ENCODE data around the gene MGME1.
A peak's percentile ranks its signal among the peaks of the same experiment; 100 is the strongest.

The MGME1 gene

DNA sequence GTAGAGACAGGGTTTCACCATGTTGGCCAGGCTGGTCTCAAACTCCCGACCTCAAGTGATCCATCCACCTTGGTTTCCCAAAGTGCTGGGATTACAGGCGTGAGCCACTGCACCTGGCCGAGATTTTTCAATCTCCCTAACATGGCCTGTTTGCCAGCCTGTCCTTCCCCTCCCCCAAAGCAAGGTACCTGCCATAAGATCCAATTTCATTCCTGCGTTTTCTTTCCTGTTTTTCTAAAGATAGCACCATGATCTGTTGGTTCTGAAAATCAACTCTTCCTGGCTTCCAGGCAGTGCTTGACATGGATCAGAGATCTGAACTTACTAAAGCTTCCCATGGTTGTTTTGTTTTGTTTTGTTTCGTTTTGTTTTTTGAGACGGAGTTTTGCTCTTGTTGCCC, 7.5 kb downstream of the MGME1 start:
- Mint-ChIP-seq H3K9me3 (no peaks in the 10 kb centered on the region), H3K27me3 (no peaks in the 10 kb centered on the region), H3K36me3 (peaks cover 15% of the 10 kb centered on the region), H3K27ac (no peak overlapping the region), H3K4me3 (no peak overlapping the region), H3K4me1 (peaks cover 20% of the 10 kb centered on the region)
- ATAC-seq (ENCODE audit: low read depth) (no peak), DNase-seq (ENCODE audit: low spot score in 2 of 2) (no peak)

DNA sequence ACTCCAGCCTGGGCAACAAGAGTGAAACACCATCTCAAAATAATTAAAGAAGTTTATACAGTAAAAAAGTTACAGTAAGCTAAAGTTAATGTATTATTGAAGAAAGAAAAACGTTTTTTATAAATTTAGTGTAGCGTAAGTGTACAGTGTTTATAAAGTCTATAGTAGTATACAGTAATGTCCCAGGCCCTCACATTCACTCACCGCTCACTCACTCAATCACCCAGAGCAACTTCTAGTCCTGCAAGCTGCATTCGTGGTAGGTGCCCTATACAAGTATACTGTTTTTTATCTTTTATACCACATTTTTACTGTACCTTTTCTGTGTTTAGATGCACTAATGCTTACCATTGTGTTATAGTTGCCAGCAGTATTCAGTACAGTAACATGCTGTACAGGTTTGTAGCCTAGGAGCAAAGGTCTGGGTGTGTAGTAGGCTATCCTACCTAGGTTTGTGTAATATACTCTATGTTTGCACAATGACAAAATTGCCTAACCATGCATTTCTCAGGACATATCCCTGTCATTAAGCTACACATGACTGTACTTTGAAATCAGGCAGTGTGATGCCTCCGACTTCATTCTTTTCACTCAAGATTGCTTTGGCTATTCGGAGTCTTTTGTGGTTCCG, 16.7 kb downstream of the MGME1 start:
- DNase-seq (ENCODE audit: low spot score in 2 of 2) (no peak), ATAC-seq (ENCODE audit: low read depth) (no peak)
- no peaks in the 10 kb centered on the region for H3K9me3 Mint-ChIP-seq
- no peaks in the 10 kb centered on the region for H3K27me3 Mint-ChIP-seq
- no peak overlapping the region for H3K27ac Mint-ChIP-seq
- peaks cover 18% of the 10 kb centered on the region for H3K36me3 Mint-ChIP-seq
- peaks cover 6% of the 10 kb centered on the region for H3K4me1 Mint-ChIP-seq
- H3K4me3 Mint-ChIP-seq, result no peak overlapping the region

DNA sequence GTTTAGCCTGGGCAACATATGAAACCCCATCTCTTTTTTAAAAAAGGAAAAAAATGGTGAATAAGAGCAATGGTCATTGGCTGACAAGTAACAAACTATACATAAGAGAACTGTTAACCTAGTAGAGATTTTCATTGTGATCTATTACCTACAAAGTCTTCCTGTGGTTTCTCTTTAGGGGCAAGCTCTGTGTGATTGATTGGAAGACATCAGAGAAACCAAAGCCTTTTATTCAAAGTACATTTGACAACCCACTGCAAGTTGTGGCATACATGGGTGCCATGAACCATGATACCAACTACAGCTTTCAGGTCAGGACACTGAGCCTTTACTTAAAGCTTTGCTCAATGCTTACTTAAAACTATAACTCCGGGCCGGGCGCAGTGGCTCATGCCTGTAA, 19.2 kb downstream of the MGME1 start:
- H3K4me3 Mint-ChIP-seq, result no peak overlapping the region

DNA sequence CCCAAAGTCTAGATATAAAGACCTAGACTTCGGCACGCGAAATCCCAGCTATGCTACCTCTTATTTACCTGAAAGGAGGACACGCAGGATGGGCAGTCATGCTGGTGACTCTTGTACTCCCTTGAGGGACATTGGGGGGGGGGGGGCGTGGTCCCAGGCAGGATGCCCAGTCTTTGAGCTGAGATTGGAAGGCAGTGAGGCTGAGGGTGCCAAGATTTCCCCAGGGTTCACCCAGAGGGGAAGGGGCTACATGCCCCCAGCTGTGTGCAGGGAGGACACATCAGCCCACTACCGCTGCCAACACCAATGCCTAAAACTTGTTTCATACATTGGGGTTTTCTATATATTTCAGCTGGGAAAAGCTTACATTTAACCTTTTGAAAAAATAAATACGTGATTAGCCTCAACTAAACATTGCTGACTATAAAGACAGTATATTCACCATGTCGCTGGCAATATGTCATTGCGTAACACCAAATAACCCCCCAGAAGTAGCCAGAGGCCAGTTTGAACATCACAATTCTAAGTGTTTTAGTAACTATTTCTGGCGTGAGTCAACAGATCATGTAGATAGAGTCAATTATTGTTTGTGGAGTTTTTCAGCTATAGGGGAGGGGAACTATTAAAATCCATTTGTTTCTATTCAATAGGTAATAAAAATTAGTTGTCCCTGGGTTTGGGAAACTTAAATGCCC, 21.6 kb downstream of the MGME1 start:
- no peaks in the 10 kb centered on the region for H3K27me3 Mint-ChIP-seq
- DNase-seq (ENCODE audit: low spot score in 2 of 2) (no peak), ATAC-seq (ENCODE audit: low read depth) (no peak)
- no peaks in the 10 kb centered on the region for H3K9me3 Mint-ChIP-seq
- peaks cover 12% of the 10 kb centered on the region for H3K36me3 Mint-ChIP-seq
- no peak overlapping the region for H3K4me3 Mint-ChIP-seq
- no peak overlapping the region for H3K27ac Mint-ChIP-seq
- peaks cover 5% of the 10 kb centered on the region for H3K4me1 Mint-ChIP-seq

More for the DNA sequence above, 19.2 kb downstream of the MGME1 start:
- Mint-ChIP-seq H3K27me3 (no peaks in the 10 kb centered on the region), H3K9me3 (no peaks in the 10 kb centered on the region), H3K4me1 (peaks cover 6% of the 10 kb centered on the region), H3K27ac (peak overlapping the region; percentile 73), H3K36me3 (peaks cover 12% of the 10 kb centered on the region)
- no peak for DNase-seq (ENCODE audit: low spot score in 2 of 2)
- no peak for ATAC-seq (ENCODE audit: low read depth)

DNA sequence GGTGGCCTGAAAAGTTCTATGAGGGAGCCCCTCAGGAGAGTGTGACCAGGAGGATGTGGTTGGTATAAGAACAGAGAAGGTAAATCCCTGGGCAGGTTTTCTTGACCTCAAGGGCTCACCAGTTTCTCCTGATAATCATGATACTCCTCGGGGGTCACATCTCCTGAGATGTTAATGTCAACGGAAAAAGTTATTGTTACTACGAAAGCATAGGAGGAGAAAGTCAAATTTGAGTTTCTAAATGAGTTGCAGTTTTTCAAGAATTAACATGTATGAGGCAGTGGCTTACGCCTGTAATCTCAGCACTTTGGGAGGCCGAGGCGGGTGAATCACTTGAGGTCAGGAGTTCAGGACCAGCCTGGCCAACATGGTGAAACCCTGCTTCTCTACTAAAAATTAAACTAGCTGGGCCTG, 23.4 kb downstream of the MGME1 start:
- ATAC-seq (ENCODE audit: low read depth) (no peak), DNase-seq (ENCODE audit: low spot score in 2 of 2) (no peak)
- Mint-ChIP-seq H3K36me3 (peaks cover 12% of the 10 kb centered on the region), H3K4me1 (peaks cover 9% of the 10 kb centered on the region), H3K27me3 (no peaks in the 10 kb centered on the region), H3K27ac (peak overlapping the region; percentile 74), H3K4me3 (peak overlapping the region; percentile 14), H3K9me3 (no peaks in the 10 kb centered on the region)

DNA sequence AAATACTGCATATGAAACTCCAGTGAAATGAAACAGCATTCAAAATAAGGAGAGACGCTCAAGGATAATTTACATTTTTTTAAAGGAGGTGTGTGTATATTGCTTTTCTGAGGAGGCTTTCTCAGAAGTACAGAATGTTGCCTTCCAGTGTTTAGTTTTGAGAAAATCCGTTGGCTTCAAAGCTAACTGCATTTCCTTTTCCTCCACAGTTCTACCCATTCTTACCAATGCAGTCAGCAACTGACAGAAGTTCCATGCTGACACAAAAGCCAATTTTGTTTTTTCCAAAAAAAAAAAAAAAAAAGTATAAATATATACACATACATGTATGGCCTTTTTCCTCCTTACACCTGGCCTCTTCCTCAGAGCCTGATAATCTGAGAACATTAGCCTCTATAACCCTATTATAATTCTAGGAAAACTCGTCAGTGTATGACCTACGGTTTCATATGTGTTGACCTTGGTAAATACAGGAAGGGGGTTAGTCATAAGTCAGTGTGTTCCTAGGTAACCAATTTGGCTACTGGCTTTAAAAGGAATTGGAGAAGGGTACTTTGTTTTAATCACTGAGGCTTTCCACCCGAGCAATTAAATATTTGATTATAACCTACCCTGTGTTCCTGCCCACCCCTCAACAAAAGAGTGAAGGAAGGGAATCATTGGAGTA, 24.2 kb downstream of the MGME1 start:
- H3K27ac Mint-ChIP-seq, result peak overlapping the region; percentile 74
- no peak for ATAC-seq (ENCODE audit: low read depth)
- no peak overlapping the region for H3K4me3 Mint-ChIP-seq

DNA sequence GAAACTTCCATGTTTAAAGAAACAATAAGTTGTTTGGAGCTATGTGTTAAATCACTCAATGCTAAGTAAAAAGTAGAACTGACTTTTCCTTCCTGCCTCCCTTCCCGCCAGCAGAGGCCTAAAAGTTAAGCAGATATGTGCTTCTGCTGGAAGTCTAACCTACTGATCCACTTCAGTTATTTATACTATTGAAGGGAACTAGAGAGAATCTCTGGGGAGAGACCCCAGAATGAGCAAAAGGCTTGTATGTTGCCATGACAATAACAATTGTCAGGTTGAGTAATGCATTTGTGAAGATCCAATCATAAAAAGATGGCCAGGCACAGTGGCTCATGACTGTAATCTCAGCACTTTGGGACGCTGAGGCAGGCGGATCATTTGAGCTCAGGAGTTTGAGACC, 24.7 kb downstream of the MGME1 start:
- no peak overlapping the region for H3K4me3 Mint-ChIP-seq
- H3K36me3 Mint-ChIP-seq, result peaks cover 8% of the 10 kb centered on the region
- DNase-seq (ENCODE audit: low spot score in 2 of 2), result no peak
- peaks cover 9% of the 10 kb centered on the region for H3K4me1 Mint-ChIP-seq
- no peak overlapping the region for H3K27ac Mint-ChIP-seq
- no peaks in the 10 kb centered on the region for H3K9me3 Mint-ChIP-seq
- no peaks in the 10 kb centered on the region for H3K27me3 Mint-ChIP-seq
- ATAC-seq (ENCODE audit: low read depth), result no peak

More for the DNA sequence above, 24.2 kb downstream of the MGME1 start:
- no peak for DNase-seq (ENCODE audit: low spot score in 2 of 2)
- no peaks in the 10 kb centered on the region for H3K27me3 Mint-ChIP-seq
- H3K9me3 Mint-ChIP-seq, result no peaks in the 10 kb centered on the region
- peaks cover 8% of the 10 kb centered on the region for H3K36me3 Mint-ChIP-seq
- H3K4me1 Mint-ChIP-seq, result peaks cover 9% of the 10 kb centered on the region

DNA sequence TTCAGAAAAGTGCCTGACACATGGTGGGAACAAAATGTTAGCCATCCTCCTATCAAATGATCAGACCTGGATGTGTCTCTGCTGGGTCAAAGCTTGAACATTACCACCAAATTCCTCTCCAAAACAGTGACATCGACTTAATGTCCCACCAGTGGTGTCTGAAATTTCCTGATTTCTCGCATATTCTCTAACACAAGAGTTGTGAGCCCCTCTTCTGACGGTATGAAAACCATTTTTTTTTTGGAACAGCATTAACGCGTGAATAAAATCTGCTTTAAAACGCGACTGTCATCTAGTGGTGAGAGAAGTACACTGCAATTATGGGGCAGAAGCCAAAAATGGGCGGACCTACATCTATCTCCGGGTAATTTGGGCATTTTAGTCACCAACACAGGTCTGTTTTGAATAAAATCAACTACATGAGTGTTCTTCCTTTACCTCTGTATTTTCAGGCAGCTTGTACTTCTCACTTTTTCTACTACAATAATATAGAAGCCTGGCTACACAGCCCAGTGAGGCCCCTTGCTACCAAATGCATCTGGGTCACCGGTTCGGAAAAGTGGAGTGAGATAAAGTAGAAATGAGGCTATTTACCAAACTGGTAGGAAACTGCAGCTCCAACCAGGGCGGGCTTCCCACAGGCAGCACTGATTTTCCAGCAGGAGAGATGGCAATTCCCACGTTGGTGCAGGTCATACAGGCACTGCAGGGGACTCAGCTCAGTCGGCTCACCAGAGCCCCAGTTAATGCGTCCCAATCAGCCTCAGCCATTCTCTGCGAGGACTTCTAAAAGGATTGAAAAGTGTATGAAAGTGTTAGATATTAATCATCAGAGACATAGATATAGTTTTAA, 27.4 kb downstream of the MGME1 start:
- Mint-ChIP-seq H3K27ac (no peak overlapping the region), H3K4me3 (no peak overlapping the region), H3K4me1 (peaks cover 9% of the 10 kb centered on the region), H3K36me3 (no peaks in the 10 kb centered on the region), H3K9me3 (no peaks in the 10 kb centered on the region), H3K27me3 (peaks cover 2% of the 10 kb centered on the region)
- ATAC-seq (ENCODE audit: low read depth), result peak; percentile 82
- peak; percentile 45 to 62 for DNase-seq (ENCODE audit: low spot score in 2 of 2)

DNA sequence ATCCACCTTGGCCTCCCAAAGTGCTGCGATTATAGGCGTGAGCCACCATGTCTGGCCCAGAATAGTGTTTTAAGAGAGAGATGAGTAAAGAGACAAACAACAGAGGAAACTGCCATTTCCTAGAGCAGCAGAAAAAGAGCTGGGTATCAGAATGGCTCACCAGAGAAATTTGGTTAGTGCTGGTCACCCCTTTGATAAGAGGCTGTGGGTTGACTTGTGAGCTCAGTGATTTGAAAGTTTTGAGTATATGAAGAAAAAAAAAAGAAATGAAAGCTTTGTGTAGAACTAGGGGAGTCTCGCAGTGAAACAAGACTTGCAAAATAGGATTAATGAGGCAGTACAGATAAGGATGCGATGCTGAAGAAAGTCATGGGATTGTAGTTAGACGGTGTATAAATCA, 29.6 kb downstream of the MGME1 start:
- Mint-ChIP-seq H3K36me3 (no peaks in the 10 kb centered on the region), H3K27me3 (peaks cover 2% of the 10 kb centered on the region), H3K27ac (no peak overlapping the region), H3K4me1 (peaks cover 4% of the 10 kb centered on the region), H3K9me3 (no peaks in the 10 kb centered on the region), H3K4me3 (no peak overlapping the region)
- DNase-seq (ENCODE audit: low spot score in 2 of 2), result no peak
- no peak for ATAC-seq (ENCODE audit: low read depth)

DNA sequence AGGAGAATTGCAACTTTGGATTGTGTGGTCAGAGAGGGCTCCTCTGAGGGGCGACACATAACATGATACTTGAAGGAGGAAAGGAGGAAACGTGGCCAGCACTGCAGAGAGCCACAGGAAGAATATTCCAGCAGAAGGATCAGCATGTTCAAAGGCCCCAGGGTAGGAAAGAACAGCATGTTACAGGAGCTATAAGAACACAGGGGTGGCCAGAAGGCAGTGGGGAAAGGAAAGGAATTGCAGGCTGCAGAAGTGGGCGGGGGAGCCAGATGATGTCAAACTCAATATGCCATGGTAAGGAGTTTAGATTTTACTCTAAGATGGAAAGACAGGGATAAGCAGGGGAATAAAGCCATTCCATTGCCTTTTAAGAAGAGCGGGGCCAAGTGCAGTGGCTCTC, 30.7 kb downstream of the MGME1 start:
- Mint-ChIP-seq H3K27ac (no peak overlapping the region), H3K9me3 (no peaks in the 10 kb centered on the region), H3K4me1 (peaks cover 10% of the 10 kb centered on the region), H3K27me3 (peaks cover 2% of the 10 kb centered on the region), H3K36me3 (no peaks in the 10 kb centered on the region), H3K4me3 (no peak overlapping the region)
- ATAC-seq (ENCODE audit: low read depth), result no peak
- DNase-seq (ENCODE audit: low spot score in 2 of 2), result no peak

DNA sequence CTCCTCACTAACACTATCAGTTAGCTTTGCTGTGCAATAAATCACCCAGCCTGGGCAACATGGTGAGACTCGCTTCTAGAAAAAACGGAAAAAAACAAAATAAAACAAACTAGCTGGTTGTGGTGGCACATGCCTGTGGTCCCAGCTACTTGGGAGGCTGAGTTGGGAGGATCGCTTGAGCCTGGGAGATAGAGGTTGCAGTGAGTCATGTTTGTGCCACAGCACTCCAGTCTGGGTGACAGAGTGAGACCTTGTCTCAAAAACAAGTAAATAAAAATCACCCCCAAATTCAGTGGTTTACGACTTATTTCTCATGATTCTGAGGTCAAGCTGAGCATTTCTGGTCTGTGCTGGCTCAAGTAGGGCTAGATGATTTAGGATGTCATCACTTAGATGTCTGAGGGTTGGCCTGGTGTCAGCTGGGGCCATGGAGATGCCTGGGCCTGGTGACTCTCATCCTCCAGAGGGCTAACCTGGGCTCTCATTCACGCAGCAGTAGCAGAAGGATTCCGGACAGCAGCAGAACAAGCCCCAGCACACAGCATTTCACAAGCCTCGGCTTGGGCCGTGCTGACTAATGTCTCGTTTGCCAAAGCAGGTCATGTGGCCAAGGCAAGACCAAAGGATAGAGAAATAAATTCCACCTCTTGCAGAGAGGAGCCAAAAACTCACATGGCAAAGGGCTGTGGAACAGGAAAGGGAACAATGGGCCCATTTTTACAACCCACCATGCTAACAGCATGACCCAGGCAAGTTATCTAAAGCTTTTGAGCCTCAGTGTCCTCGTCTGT, 32.5 kb downstream of the MGME1 start:
- H3K36me3 Mint-ChIP-seq, result no peaks in the 10 kb centered on the region
- peaks cover 18% of the 10 kb centered on the region for H3K4me1 Mint-ChIP-seq
- H3K27me3 Mint-ChIP-seq, result peaks cover 2% of the 10 kb centered on the region
- no peak overlapping the region for H3K4me3 Mint-ChIP-seq
- no peak overlapping the region for H3K27ac Mint-ChIP-seq
- ATAC-seq (ENCODE audit: low read depth) (no peak), DNase-seq (ENCODE audit: low spot score in 2 of 2) (no peak)
- no peaks in the 10 kb centered on the region for H3K9me3 Mint-ChIP-seq

DNA sequence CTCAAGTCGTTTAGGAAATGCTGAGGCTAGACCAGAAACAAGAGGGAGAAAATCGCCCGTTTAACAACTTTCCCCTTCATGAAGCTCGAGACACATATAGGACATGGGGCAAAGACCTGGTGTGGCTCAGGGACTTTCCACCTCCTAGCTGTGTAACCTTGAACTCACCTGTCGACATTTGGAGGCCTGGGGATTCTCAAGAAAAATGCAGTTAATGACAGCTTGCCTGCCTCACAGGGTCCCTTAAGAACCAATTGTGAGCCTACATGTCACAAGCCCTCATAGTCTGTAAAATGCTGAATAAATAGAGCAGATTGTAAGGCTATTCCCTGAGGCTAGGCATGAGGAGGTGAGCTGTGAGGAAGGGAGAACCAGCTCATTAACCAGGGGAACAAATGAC, 35.1 kb downstream of the MGME1 start:
- H3K27ac Mint-ChIP-seq, result peak overlapping the region; percentile 71
- DNase-seq (ENCODE audit: low spot score in 2 of 2), result peak in 1 of 2 donors; percentile 7
- H3K27me3 Mint-ChIP-seq, result peaks cover 2% of the 10 kb centered on the region
- no peaks in the 10 kb centered on the region for H3K36me3 Mint-ChIP-seq
- peaks cover 18% of the 10 kb centered on the region for H3K4me1 Mint-ChIP-seq
- H3K4me3 Mint-ChIP-seq, result peak overlapping the region; percentile 7
- peak; percentile 65 for ATAC-seq (ENCODE audit: low read depth)
- H3K9me3 Mint-ChIP-seq, result no peaks in the 10 kb centered on the region

DNA sequence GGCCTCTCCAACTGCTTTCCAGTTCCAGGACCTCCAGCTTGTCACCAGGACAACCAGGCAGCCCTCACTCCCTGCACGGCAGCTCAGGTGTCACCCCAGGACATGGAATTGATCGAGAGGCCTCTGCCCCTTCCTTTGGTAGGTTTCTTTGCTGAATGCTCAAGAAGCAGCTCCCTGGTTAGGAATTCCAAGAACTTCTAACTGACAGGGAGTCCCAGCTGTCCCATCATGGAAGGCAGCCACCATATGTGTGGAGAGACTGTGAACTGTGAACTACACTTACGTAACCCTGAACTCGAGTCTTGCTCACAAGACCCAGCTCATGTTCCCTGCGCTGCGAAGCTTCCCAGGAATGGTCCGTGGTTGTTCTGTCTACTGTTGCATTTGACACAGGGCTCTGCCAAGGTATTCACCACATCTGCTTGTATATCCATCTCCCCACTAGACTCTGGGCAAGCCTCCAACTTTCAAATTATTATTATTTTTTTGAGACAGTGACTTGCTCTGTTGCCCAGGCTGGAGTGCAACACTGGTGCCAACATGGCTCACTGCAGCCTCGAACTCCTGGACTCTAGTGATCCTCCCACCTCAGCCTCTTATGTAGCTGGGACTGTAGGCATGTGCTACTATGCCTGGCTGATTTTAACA, 35.7 kb downstream of the MGME1 start:
- ATAC-seq (ENCODE audit: low read depth) (no peak), DNase-seq (ENCODE audit: low spot score in 2 of 2) (no peak)
- Mint-ChIP-seq H3K27ac (peak overlapping the region; percentile 71), H3K36me3 (no peaks in the 10 kb centered on the region), H3K4me1 (peaks cover 18% of the 10 kb centered on the region), H3K9me3 (no peaks in the 10 kb centered on the region), H3K4me3 (no peak overlapping the region), H3K27me3 (peaks cover 2% of the 10 kb centered on the region)

Measured in memory B cell (primary cell).